Measurements from ENCODE around the gene ABCA2.

ABCA2 gene

DNA sequence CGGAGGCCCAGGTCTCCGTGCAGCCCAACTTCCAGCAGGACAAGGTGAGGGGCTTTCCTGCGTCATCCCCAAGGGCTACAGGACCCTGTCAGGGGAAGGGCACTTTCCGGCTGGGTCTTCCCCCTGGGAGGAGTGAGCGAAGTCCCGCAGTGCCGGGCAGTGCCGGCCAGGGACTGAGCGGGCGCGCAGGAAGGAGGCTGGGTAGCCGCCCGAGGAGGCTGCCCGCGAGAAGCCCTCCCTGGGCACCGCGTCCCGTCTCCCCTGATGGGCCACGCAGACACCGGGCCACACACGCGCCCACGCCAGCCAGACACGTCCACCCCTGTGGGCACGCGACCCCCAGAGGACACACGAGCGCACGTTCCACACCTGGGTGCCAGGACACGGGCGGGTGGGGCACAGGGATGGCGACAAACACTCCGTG is 50.4 kb downstream of the ABCA2 start:
- DNase-seq (ENCODE audit: extremely low read depth, low read depth) = no peak
- no peak for TF ChIP-seq CTCF (IDR thresholded peaks at IDR 0.05; ENCODE audit: low read depth, low read length)

GRCh38 chr9:136977223-136977622 is 50.8 kb downstream of the ABCA2 start, which contains the start of gene PTGDS:
Gene PTGDS, plus strand, starts transcription at chr9:136977504. Its CDS starts 75 bp downstream, at chr9:136977579.
- no peak for DNase-seq (ENCODE audit: extremely low read depth, low read depth)
- TF ChIP-seq CTCF (IDR thresholded peaks at IDR 0.05; ENCODE audit: low read depth, low read length) = no peak

DNA sequence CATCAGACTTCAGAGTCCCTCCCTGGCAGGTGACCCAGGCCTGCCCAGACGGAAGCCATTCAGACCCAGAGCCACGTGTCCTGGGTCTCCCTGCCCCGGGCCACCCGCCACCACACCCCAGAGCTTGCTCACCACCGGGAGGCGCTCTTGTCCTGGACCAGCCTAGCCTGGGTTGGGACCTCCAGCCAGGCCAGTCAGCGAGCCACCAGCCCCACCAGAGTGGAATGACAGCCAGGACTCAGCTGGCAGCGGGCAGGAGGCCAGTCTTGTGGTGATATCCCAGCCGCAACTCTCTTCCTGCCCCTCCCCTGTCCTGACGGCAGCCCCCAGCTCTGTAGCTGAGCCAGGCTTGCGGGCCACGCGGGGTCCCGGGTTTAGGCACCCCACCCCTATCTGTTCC is 52.4 kb downstream of the ABCA2 start:
- no peak for TF ChIP-seq CTCF (IDR thresholded peaks at IDR 0.05; ENCODE audit: low read depth, low read length)
- no peak for DNase-seq (ENCODE audit: extremely low read depth, low read depth)

DNA sequence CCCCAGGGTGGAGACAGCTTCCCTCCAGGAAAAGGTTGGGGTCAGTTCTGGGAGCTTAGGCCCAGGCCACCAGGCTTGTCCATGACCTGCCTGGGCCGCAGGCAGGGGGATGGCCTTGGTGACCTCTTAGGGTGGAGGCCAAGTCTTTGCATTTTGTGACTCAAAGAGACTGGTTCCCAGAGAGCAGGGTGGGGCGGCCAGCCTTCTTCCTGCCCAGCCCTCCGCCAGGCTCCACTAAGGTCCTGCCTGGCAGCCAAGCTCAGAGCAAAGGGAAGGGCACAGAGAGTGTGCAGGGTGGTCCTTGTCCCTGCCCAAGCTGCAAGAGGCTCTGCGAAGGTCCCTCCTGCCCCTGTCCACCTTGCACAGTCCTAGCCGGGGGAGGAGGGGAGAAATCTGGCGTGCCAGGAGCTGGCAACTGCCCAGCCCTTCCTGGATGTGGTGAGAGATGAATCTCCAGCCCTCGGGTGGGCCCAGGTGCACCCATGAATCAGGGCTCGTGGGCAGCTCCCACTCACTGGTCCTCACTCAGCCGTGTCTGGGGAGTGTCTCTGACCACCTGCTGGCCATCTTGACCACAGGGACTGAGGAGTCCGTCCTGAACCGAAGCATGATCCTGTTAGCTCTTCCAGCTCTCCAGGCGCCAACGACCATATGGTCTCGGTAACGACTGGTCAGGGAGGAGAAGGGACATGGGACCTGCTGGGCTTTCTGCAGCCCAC is 53.1 kb downstream of the ABCA2 start:
- TF ChIP-seq CTCF (IDR thresholded peaks at IDR 0.05; ENCODE audit: low read depth, low read length) = no peak
- DNase-seq (ENCODE audit: extremely low read depth, low read depth) = no peak

DNA sequence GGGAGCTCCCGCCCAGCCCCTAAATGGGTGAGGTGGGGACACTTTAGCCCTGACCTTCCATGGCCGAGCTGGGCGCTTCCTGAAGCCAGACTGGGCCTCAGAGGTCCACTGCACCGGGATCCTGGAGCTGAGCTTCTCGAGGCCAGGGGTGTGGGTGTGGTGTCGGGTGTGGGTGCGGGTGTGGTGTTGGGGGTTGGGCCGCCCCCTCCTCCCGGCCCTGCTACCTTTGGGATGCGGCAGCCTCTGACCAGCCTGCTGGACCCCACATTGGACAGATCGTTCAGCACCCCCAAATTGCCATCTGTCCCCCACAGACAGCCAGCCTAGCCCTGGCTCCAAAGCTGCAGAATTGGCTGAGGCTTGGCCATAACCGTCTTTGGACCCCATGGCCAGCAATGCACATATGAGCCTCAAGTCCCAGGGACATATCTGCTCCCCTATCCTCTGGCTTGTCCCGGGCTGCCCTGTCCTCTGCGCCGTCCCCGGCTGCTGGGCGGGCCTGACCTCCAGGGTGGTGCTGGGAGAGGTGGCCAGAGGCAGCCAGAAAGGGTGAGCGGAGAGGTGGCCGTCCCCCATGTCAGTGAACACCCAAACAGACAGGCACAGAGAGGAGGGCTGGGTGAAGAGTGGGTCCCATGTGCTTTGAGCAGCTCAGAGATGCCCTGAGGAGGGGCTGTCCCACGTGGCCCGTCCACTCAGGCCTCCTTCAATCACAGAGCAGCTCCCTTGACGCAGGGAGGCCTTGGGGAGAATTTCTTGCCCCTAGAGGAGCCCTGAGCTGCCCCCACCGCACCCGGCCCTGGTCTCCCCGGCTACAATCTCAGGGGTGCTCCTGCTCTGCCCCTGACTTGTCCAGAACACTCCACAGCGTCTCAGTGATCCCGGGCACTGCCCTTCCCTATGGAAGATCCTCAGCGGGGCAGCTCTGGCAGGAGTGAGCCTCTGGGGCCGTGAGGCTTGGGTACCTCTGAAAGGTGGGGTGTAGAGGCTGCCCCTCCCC is 54.1 kb downstream of the ABCA2 start:
- DNase-seq (ENCODE audit: extremely low read depth, low read depth) = no peak
- no peak for TF ChIP-seq CTCF (IDR thresholded peaks at IDR 0.05; ENCODE audit: low read depth, low read length)

GRCh38 chr9:136972743-136973142 is 55.3 kb downstream of the ABCA2 start:
- TF ChIP-seq CTCF (IDR thresholded peaks at IDR 0.05; ENCODE audit: low read depth, low read length) = no peak
- DNase-seq (ENCODE audit: extremely low read depth, low read depth) = no peak

GRCh38 chr9:136972335-136972734 is 55.7 kb downstream of the ABCA2 start:
- no peak for TF ChIP-seq CTCF (IDR thresholded peaks at IDR 0.05; ENCODE audit: low read depth, low read length)
- no peak for DNase-seq (ENCODE audit: extremely low read depth, low read depth)
